ENCODE results near the gene SENP5.
A peak's percentile ranks its signal among the peaks of the same experiment; 100 is the strongest.

The SENP5 gene

DNA sequence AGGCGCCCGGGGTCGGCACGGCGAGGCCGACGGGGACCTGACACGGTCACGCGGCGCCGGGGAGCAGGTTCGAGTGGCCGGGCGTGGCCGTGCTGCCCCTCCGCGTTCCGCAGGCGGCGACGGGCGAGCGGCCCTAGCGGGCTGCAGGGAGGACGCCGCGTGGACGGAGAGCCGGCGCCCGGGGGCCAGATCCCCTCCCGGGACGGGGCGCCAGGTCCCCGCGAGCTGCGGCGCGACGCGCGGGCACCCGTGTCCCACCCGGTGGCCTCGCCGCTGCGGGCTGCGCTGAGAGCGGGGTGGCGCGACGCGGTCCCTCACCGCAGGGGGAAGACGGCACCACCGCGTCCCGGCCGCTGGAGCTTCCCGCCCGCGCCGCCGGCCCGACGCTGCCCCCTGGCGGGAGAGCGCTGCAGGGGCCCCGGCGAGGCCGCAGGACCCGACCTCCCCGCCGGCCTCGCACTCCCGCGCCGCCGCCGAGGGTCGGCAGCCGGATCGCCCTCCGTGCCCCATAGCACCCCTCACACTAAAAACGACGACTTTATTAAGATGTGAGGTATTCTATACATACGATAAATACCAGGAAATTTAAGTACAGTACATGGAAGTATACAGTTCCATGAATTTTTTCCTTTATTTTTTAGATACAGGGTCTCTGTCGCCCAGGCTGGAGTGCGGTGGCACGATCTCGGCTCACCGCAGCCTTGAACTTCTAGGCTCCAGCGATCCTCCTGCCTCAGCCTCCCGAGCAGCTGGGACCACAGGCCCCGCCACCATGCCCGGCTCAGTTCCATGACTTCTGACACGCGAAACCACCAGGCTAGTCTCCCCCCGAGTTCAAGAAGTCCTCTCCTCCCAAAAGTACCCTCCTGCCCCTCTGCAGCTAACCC, 102.2 kb downstream of the SENP5 start:
- DNase-seq = peak; percentile 34

DNA sequence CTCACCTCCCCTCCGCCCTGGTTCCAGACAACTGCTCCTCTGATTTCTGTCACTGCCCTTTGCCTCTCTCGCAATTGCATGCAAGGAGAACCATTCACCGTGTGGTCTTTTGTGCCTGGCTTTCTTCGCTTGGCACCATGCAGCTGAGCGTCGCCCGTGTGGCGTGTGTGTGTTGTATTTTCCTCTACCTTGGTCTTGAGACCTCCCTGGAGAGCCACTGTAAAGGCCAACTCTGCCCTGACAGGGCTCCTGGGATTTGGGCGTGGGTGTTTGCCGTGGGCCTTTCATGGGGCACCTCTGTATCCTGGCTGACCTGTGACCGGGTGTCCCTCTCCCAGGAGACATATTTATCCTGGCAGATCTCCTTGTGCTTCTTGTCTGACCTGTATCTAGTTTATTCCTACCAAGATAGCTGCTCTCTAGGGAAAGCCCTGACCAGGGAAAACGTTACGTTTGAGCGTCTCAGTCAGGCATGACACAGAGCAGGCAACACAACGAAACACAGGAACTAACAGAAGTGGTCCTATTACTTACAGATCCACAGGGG, 102.9 kb downstream of the SENP5 start:
- DNase-seq = no peak

DNA sequence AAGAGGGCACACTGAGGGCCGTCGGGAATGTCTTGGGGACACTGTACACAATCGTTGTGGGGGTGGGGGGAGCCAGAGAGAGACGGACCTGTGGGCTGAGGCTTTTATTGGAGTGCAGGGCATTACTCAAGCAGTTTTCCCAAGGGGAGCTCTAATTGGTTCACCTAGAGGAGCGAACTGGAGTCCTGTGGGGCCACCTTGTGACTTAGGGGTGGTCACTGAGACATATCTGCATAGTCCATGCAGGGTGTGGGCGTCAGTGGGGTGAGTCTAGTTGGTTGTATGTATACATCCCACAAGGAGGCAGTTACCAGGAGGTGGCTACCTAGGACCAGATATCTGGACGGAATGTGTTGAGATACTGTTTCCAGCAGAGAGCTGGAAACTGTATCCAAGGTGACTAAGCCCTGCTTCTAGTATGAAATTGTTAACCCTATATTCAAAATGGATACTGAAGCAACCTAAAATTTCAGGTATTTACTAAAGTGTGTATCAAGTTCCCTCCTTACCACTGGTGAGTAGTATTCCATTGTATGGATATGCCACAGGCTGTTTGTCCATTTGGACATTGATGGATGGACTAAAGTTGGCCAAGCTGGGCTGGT, 103.5 kb downstream of the SENP5 start:
- DNase-seq = no peak

DNA sequence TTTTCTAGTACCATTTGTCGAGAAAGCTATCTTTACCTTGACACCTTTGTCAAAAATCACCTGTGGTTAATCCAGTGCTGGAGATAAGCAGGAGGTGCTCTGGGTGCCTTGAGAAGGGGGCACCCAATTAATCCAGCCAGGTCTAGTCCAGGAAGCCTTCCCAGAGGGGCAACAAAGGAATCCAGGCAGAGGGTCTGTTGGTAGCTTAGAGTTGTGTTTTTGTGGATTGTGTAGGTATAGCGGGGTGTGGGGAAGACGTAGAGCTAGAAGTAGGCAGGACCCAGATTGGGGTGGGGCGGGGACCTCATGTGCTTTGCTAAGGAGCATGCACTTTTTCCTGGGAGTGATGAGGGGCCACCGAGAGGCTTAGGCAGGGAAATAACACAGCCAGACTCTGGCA, 106.9 kb downstream of the SENP5 start:
- DNase-seq = no peak

DNA sequence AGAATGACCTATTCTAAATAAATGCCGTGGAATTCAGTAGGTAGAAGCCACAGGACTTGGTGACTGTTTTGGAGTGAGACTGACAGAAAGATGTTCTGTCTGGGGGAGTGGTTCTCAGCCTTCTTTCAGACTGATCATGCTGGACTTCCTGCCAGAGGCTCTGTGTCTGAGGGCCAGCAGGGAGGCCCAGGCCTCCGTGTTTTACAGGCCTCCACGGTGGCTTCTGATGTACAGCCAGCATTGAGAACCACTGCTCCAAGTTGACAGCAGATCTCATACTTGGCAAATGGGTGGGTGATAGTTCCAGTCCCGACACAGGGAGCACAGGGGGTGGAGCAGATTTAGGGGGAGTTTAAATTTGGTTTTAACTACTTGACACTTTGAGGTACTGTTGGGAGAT, 107.6 kb downstream of the SENP5 start:
- no peak for DNase-seq

DNA sequence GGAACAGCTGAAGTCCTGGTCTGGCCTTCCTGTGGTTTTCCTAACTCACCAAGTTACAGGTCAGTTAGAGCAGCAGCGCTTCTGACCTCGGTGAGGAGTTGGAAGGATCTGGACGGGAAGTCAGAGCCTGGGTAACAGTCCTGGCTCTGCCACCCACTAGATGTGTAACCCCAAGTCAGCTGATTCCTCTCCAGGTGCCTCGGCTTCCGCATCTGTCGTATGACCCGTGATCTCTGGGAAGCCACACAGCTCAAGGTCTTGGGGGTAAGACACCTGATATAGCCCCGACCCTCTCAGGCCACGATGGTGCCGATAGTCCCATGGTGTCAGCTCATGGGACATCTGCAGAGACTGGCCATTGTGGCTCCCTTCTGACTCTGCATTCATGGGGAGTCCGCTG, 109.2 kb downstream of the SENP5 start:
- DNase-seq = no peak

DNA sequence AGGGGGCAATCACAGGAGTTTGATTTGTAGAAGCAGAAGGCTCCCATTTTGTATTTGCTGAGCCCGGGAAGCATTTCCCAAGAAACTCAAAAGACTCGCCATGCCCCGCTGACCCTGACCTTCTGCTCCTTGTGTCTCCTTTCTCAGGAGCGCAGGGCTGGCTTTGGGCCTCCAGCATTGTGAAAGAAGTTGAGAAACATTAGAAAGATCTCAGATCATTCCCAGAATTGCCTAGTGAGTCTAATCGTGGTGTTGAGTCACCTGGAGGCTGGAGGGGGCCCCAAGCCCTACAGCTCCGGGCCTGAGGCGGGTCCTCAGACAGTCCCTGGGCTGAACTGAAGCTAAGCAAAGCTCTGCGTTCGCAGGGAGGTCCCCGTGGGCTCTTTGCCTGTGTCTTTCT, 111.8 kb downstream of the SENP5 start:
- no peak for DNase-seq

DNA sequence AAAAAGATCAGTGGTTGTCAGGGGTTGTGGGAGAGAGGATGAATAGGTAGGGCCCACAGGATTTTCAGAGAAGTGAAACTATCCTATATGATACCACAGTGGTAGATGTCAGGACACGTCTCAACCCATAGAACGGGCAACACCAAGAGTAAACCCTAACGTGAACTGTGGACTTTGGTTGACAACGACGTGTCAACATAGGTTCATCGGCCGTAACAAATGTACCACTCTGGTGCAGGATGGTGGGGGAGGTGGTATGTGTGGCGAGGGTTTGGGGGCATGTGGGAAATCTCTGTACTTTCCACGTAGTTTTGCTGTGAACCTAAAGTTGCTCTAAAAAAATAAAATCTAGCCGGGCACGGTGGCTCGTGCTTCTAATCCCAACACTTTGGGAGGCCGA, 113.9 kb downstream of the SENP5 start:
- no peak for DNase-seq

DNA sequence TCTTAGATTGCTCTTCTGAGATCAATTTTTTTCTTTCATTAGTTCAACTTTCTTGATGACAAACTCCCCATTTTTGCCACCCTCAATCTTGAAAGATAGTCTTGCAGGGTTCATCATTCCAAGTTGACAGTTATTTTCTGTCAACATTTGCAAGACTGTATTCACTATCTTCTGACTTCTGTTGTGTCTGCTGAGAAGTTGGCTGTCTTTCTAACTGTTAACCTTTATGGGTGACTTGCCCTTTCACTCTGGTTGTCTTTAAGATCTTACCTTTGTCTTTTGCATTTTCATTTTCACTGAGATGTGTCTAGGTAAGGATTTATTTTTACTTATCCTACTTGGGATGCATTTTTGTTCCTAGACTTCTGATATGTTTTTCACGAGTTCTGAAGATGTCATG, 115.5 kb downstream of the SENP5 start:
- no peak for DNase-seq

All from NCI-H2029 (cell line).